ENCODE data around the gene PEX13. TPM values are rescaled to one million over a fixed set of nuclear protein-coding genes. Genes with fewer than 3 reads are reported as not detected.

PEX13 gene
- total and polyA plus RNA-seq, 2 of the 4 experiments (the other 2 are of a cell fraction): 12.1 to 34.8 TPM

DNA sequence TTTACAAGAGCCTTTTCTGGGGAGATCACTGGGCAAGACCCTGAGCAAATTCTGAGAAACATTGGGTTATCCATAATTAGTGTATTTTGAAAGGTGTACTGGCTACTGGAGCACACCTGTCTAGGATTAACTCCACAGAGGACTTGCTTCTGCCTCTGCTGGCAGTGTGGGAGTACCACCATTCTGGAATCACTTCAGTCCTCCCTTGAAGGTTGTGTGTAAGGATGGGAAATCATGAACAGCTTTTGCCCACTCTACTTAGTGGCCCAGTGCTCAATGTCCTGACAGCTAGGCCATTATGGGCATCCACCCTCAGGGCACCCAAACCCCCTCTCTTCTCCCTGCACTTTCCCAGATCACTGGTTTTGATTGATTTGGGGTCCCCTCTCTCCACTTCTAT lies 40.0 kb downstream of the PEX13 start:
- Histone ChIP-seq H3K56ac (ENCODE audit: extremely low read depth, insufficient read depth, low read length) (no peak overlapping the region), H3K4ac (ENCODE audit: low read depth, low read length) (no peak overlapping the region), H3K18ac (ENCODE audit: low read depth, low read length) (no peak overlapping the region), H3K4me2 (ENCODE audit: low read depth, low read length) (no peak overlapping the region), H3K79me1 (ENCODE audit: low read depth in 1 of 2, low read length in 2 of 2) (no peaks in the 10 kb centered on the region; a peak in 1 of 4 replicates), H2BK20ac (ENCODE audit: low read depth, low read length) (no peak overlapping the region), H4K20me1 (ENCODE audit: insufficient read depth, low read length) (no peaks in the 10 kb centered on the region; the same call in 1 of the 2 replicates), H2AK9ac (replicated peaks; ENCODE audit: low read depth, low read length, poor library complexity) (no peak overlapping the region), H3K14ac (replicated peaks; ENCODE audit: low read depth, low read length) (no peak overlapping the region), H3K9ac (ENCODE audit: low read depth, low read length) (no peak overlapping the region), H3K4me1 (ENCODE audit: control insufficient read depth, insufficient read depth, low read length) (peaks cover 6% of the 10 kb centered on the region; the same call in 1 of the 2 replicates), H3K9me1 (ENCODE audit: insufficient read depth, low read length) (peaks cover 2% of the 10 kb centered on the region), H2BK120ac (ENCODE audit: low read depth, low read length) (no peak overlapping the region), H4K91ac (ENCODE audit: insufficient read depth, low read depth, low read length) (no peak overlapping the region), H4K5ac (ENCODE audit: low read depth, low read length) (no peak overlapping the region), H3K27ac (ENCODE audit: insufficient read depth, low read length) (no peak overlapping the region), H3K27me3 (ENCODE audit: control insufficient read depth, insufficient read depth, low read length) (no peaks in the 10 kb centered on the region), H3K23ac (ENCODE audit: low read depth, low read length) (no peak overlapping the region), H3K4me3 (ENCODE audit: insufficient read depth, low read depth, low read length) (no peak overlapping the region), H2BK15ac (ENCODE audit: low read depth, low read length) (no peak overlapping the region), H2AFZ (replicated peaks; ENCODE audit: low read length, poor library complexity) (no peak overlapping the region), H2BK5ac (ENCODE audit: low read depth, low read length, poor library complexity, severe bottlenecking) (no peak overlapping the region), H4K8ac (ENCODE audit: low read depth in 2 of 2, low read length in 2 of 2) (no peak overlapping the region), H3K9me3 (ENCODE audit: control insufficient read depth, insufficient read depth, low read length) (no peaks in the 10 kb centered on the region), H3K36me3 (ENCODE audit: control insufficient read depth, insufficient read depth, low read length) (no peaks in the 10 kb centered on the region; the same call in 1 of the 2 replicates), H2AK5ac (ENCODE audit: low read depth, low read length) (no peak overlapping the region)
- TF ChIP-seq, protein P1, sequence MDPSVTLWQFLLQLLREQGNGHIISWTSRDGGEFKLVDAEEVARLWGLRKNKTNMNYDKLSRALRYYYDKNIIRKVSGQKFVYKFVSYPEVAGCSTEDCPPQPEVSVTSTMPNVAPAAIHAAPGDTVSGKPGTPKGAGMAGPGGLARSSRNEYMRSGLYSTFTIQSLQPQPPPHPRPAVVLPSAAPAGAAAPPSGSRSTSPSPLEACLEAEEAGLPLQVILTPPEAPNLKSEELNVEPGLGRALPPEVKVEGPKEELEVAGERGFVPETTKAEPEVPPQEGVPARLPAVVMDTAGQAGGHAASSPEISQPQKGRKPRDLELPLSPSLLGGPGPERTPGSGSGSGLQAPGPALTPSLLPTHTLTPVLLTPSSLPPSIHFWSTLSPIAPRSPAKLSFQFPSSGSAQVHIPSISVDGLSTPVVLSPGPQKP (IDR thresholded peaks at IDR 0.05; ENCODE audit: borderline replicate concordance, low read depth, low read length): no peak
- TF ChIP-seq, protein P2, sequence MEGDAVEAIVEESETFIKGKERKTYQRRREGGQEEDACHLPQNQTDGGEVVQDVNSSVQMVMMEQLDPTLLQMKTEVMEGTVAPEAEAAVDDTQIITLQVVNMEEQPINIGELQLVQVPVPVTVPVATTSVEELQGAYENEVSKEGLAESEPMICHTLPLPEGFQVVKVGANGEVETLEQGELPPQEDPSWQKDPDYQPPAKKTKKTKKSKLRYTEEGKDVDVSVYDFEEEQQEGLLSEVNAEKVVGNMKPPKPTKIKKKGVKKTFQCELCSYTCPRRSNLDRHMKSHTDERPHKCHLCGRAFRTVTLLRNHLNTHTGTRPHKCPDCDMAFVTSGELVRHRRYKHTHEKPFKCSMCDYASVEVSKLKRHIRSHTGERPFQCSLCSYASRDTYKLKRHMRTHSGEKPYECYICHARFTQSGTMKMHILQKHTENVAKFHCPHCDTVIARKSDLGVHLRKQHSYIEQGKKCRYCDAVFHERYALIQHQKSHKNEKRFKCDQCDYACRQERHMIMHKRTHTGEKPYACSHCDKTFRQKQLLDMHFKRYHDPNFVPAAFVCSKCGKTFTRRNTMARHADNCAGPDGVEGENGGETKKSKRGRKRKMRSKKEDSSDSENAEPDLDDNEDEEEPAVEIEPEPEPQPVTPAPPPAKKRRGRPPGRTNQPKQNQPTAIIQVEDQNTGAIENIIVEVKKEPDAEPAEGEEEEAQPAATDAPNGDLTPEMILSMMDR (conservative IDR thresholded peaks at IDR 0.05; ENCODE audit: low read depth, low read length): no peak
- no peak for TF ChIP-seq SMC3 (IDR thresholded peaks at IDR 0.05; ENCODE audit: low read depth, low read length)
- TF ChIP-seq POLR2A (IDR thresholded peaks at IDR 0.05; ENCODE audit: low read depth, low read length): no peak
- TF ChIP-seq CHD1 (IDR thresholded peaks at IDR 0.05; ENCODE audit: low read depth, low read length): no peak
- TF ChIP-seq RFX5 (IDR thresholded peaks at IDR 0.05; ENCODE audit: low read depth, low read length): no peak
- TF ChIP-seq CEBPB (IDR thresholded peaks at IDR 0.05; ENCODE audit: low read depth, low read length): no peak
- TF ChIP-seq NFE2L2 (IDR thresholded peaks at IDR 0.05; ENCODE audit: low read depth, low read length): no peak
- TF ChIP-seq MXI1 (IDR thresholded peaks at IDR 0.05; ENCODE audit: borderline replicate concordance, low read depth, low read length): no peak
- TF ChIP-seq RAD21 (IDR thresholded peaks at IDR 0.05; ENCODE audit: low read length): no peak
- TF ChIP-seq RCOR1 (IDR thresholded peaks at IDR 0.05; ENCODE audit: insufficient replicate concordance, low read length): no peak
- TF ChIP-seq BHLHE40 (IDR thresholded peaks at IDR 0.05; ENCODE audit: low read depth, low read length): no peak
- TF ChIP-seq MAFK (IDR thresholded peaks at IDR 0.05; ENCODE audit: low read depth, low read length): no peak
- TF ChIP-seq, protein P3, sequence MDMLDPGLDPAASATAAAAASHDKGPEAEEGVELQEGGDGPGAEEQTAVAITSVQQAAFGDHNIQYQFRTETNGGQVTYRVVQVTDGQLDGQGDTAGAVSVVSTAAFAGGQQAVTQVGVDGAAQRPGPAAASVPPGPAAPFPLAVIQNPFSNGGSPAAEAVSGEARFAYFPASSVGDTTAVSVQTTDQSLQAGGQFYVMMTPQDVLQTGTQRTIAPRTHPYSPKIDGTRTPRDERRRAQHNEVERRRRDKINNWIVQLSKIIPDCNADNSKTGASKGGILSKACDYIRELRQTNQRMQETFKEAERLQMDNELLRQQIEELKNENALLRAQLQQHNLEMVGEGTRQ (IDR thresholded peaks at IDR 0.05; ENCODE audit: low read depth, low read length): no peak
- no peak for TF ChIP-seq MAZ (IDR thresholded peaks at IDR 0.05; ENCODE audit: borderline replicate concordance, low read depth, low read length)
- no peak for TF ChIP-seq FOS (IDR thresholded peaks at IDR 0.05; ENCODE audit: low read depth, low read length)
- dilution Hi-C loops (cut with HindIII; ENCODE audit: low sequenced_read_pairs, unreplicated experiment) (no loop called here), in situ Hi-C loops (cut with MboI; ENCODE audit: low sequenced_read_pairs) (no loop called here), intact Hi-C loops (cut with micrococcal nuclease) (no loop called here)
- BruUV-seq (replicated peaks): no TSS peak
- POLR2A ChIA-PET (ENCODE audit: unreplicated experiment): no interaction called here
- DNase-seq: no peak
- CTCF ChIA-PET: no interaction called here
- no peak for ATAC-seq (ENCODE audit: low read depth)
